Left cardiac atrium (tissue), 4 donors: Measurements from ENCODE around the gene ZFX. TPM values are rescaled to one million over a fixed set of nuclear protein-coding genes. Genes with fewer than 3 reads are reported as not detected.
A peak's percentile ranks its signal among the peaks of the same experiment; 100 is the strongest.

Experiments used
- ATAC-seq, 2 donors: fragments of 200-7000 bp; cut with Tn5 transposase; one replicate each; pipeline ENCODE4 v1.9.1; 2020; ENCODE audit warnings: mild to moderate bottlenecking in 2 of 2, moderate library complexity in 2 of 2
- DNase-seq: peaks from one replicate; pipeline ENCODE4 v3.0.0-alpha.2; 2020
- intact Hi-C, 2 donors: fragments of 100-400 bp; cut with DNase I; formaldehyde crosslinking; loops; one replicate each; pipeline versions ENCODE4 v1.14.1 to v1.15.1; 2022 to 2023
- total RNA-seq, 2 donors: library from RNA; stranded (reverse); fragmentation: NEBNext Ultra II Directional; extraction: Animal tissue kit (Norgen Biotek cat#: 25700); gene quantifications; one replicate each; pipeline ENCODE4 v1.2.1, GENCODE V29; 2021
- donor health status: DM: no; HTN: yes; CAD: no.
- donor health status: DM: no; HTN: yes; CAD: no; lungs with severe emphysema.
- donor health status: DM: yes; HTN: yes; CAD: no.
- donor health status: Dilated cardiomyopathy.

The ZFX gene
- total RNA-seq, 2 donors from 2014 or later, result 29.7 to 57.3 TPM

DNA sequence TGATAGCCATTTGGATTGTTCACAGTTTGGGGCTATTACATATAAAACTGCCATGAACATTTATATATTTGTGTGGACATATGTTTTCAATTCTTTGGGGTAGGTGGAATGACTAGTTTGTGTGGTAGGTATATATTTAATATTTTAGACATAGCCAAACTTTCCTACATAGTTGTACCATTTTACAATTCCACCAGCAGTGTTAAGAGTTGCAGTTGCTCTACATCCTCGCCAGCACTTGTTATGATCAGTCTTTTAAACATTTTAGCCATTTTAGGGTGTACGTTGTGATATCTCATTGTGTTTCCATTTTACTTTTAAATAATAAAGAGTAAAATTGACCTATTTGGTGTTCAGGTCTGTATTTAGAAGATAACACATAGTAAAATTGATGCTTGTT is 76.6 kb downstream of the ZFX start:
- ATAC-seq, result no peak
- intact Hi-C loops, result no loop called here
- no peak for DNase-seq

- DNase-seq, result no peak
- ATAC-seq, result no peak
- intact Hi-C loops, result no loop called here
Measured at GRCh38 chrX:24228596-24228995, 79.1 kb downstream of the ZFX start.

DNA sequence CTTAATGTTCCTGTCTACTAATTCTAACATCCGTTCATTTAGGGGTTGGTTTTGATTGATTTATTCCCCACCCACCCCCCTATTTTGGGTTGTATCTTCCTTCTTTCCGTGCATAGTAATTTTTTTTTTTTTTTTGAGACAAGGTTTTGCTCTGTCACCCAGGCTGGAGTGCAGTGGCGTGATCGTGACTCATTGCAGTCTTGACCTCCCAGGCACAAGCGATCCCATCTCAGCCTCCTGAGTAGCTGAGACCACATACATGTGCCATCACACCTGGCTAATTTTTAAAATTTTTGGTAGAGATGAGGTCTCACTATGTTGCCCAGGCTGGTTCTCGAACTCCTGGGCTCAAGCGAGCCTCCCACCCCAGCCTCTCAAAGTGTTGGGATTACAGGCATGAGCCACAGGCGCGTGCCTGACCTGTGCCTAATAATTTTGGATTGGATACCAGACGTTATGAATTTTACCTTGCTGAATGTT is 79.9 kb downstream of the ZFX start:
- intact Hi-C loops, result no loop called here
- ATAC-seq (no peak), DNase-seq (no peak)

- DNase-seq, result no peak
- intact Hi-C loops, result no loop called here
- ATAC-seq, result peak; percentile 76 to 82
Measured at GRCh38 chrX:24229976-24230375, 80.4 kb downstream of the ZFX start.

DNA sequence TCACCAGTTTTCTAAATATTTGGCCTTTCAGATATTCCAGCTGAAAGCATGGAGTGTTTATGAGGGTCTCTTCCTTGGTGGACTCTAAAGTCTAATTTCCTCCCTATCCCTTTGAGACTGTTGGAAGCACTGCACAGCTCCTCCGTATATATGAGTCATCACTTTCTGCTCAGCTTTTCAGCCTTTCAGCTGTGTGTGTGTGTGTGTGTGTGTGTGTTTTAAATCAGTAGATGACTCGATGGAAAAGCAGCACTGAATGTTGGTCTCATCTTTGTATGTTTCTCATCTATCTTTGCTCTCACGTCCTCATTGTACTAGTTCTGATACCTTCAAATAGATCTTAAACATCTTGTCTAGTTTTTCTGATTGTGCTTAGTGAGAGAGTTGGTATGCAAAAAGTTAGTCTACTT is 81.6 kb downstream of the ZFX start:
- intact Hi-C loops, result no loop called here
- DNase-seq, result no peak
- ATAC-seq, result peak; percentile 30 to 90

DNA sequence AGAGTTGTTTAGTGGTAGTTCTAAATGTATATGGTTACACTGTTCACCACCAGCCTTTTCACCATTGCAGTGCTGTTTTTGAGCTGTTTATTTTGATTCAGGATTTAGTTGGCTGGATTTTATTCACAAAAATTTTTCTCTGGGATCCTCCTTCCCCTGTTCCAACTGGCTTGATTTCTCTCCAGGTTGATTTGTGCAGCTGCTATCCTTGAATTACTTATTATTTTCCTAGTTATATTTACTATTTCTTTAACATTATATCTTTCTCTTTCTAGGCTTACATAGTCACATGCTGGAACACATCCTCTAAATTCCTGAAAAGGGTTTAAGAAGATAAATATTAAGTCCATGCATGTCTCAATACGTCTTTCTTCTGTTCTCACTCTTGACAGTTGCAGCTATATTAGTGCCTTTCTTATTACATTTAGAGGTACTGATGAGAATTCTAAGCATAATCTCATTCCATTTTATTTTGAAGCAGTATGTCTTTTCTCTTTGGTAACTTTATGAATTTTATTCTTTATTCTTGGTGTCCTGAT is 82.2 kb downstream of the ZFX start:
- ATAC-seq (no peak), DNase-seq (no peak)
- intact Hi-C loops, result no loop called here

GRCh38 chrX:24232796-24233195 is 83.3 kb downstream of the ZFX start:
- no peak for ATAC-seq
- DNase-seq, result no peak
- intact Hi-C loops, result no loop called here

DNA sequence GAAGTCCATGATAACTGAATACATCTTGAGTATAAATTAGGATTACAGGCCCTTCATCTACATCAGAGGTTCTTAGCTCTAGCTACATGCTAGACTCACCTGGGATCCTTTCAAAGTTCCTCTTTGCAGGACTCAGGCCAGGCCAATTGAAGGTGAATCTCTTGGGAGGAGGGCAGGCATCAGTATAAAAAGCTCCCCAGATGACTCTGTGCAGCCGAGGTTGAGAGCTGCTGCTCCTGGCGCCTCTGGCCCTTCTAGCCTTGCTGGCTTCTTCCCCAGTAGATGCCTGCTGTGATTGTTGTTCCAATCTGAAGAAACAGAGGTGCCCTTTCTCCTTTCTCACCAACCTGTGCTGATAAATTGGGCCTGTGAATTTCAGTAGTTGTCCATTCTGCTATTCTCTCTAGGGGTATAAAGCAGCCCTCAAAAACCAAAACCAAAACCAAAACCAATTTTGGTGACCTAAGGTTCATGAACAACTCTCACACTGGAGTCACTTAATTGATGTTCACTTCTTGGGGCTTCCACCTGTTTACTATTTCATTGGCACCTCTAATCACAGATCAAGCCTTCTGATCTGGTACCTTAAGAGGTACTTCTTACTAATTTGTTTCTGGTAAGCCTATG is 85.7 kb downstream of the ZFX start:
- ATAC-seq (no peak), DNase-seq (no peak)
- intact Hi-C loops, result no loop called here

DNA sequence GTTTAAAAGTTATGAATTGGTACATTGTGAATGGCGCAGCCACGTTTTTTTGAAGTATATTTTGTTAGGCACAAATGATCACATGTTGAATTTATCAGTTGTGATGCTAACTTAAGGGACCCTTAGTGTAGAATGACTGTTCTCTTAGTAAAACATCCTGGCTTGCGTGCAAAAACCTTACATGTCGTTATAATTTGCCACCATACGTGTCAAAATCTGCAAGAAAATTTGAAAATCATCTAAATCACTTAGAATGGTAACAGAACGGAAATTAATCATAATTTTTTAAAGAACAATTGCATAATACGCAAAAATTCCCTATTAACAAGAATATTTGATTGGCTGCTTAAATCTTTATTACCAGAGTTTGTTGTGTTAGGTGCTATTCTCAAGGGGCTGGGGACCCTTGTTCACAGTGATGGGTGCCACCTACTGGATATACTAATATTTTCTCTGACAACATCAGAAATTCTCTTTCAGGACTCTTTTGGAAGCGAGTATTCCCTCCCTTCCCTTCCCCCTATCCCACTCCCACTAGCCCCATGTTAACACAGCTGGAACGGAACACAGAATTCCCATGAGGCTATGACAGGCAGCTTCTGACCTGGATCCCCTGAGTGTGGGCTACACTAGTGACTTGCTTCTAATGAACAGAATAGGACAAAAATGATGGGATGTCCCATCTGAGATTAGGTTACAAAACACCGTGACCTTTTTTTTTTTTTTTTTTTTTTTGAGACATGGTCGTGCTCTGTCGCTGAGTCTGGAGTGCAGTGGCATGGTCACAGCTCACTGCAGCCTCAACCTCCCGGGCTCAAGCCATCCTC is 92.5 kb downstream of the ZFX start:
- no peak for DNase-seq
- intact Hi-C loops, result loop anchor here (5.0 kb wide), 1 partner anchor 160 kb away; no protein-coding TSS in a partner anchor
- ATAC-seq, result peak; percentile 39 to 53

GRCh38 chrX:24242649-24243175 is 93.2 kb downstream of the ZFX start:
- ATAC-seq, result peak; percentile 74 to 85
- intact Hi-C loops, result loop anchor here (5.0 kb wide), 1 partner anchor 160 kb away; no protein-coding TSS in a partner anchor

DNA sequence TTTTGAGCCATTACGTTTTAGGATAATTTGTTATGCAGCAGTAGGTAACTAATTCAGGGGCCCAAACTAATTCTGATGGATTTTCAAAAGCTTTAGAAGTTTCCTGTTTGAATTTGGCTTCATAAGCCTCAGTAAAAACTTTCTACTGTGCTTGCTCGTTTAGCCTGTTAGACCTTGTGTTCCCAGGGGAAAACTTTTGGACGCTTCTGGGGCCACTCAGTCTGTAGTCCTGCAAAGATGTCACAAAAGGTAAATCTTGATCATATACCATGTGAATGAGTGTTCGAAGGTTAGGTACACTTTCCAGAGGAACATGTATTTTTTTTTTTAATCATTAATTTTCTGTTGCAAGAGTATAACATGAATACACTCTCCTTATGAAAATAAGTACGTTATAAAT is 93.7 kb downstream of the ZFX start:
- ATAC-seq, result no peak
- no peak for DNase-seq
- intact Hi-C loops, result loop anchor here (5.0 kb wide), 1 partner anchor 161 kb away; no protein-coding TSS in a partner anchor

More at GRCh38 chrX:24242649-24243175, 93.2 kb downstream of the ZFX start:
- DNase-seq, result peak; percentile 43

DNA sequence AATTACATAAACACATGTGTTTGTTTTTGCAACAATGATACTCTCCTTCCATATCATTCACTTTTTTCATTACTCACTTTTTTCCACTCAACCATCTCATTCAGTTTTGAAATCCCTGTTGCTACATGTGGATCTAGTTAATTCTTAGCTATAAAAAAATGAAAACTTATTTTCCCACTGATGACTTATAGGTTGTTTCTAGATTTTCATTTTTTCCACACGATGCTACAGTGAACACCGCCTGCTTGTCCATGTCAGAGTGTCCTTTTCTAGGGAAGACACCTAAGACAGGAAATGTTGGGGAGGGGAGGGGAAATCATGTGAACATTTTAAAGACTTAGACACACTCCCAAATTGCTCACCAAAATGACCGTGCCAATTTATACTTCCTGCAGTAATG is 94.2 kb downstream of the ZFX start:
- DNase-seq, result no peak
- intact Hi-C loops, result loop anchor here (5.0 kb wide), 1 partner anchor 161 kb away; no protein-coding TSS in a partner anchor
- ATAC-seq, result no peak

GRCh38 chrX:24245202-24245601 is 95.7 kb downstream of the ZFX start:
- intact Hi-C loops, result no loop called here
- peak; percentile 5 to 79 for ATAC-seq
- no peak for DNase-seq

GRCh38 chrX:24248042-24248441 is 98.5 kb downstream of the ZFX start:
- DNase-seq (no peak), ATAC-seq (no peak)
- intact Hi-C loops, result no loop called here

GRCh38 chrX:24253030-24253429 is 103.5 kb downstream of the ZFX start:
- ATAC-seq (no peak), DNase-seq (no peak)
- intact Hi-C loops, result no loop called here

DNA sequence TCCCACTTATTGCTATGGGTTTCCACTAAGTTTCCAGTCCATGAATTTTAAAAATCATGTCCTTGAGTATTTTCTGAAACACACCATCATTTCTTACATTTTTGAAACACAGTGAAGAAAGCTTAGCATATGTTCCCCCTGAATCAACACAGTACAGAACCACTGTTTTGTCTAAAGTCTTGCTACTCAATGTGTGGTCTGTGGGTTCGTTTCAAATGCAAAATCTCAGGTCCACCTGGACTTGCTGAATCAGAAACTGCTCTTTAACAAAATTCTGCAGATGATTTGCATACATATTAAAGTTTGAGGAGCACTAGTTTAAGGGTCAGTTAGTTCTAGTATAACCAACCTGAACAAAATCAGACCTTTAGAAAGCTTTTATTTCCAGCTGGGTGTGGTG is 103.9 kb downstream of the ZFX start:
- intact Hi-C loops, result no loop called here
- no peak for DNase-seq
- ATAC-seq, result no peak

DNA sequence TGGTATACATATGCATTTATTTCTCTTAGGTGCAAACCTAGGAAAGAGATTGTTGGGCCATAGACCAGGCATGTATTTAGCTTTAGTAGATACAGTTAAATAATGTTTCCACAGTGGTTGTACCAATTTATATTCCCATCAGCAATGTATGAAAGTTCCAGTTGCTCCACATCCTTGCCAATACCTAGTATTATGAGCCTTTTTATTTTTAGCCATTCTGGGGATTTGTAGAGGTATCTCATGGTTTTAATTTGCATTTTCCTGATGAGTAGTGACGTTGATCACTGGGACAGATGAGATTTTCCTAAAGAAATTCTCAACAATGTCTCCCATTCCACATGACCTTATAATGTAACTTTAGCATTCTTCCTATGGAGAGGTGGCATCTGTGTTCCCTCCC is 107.5 kb downstream of the ZFX start:
- no peak for DNase-seq
- no peak for ATAC-seq
- intact Hi-C loops, result no loop called here

DNA sequence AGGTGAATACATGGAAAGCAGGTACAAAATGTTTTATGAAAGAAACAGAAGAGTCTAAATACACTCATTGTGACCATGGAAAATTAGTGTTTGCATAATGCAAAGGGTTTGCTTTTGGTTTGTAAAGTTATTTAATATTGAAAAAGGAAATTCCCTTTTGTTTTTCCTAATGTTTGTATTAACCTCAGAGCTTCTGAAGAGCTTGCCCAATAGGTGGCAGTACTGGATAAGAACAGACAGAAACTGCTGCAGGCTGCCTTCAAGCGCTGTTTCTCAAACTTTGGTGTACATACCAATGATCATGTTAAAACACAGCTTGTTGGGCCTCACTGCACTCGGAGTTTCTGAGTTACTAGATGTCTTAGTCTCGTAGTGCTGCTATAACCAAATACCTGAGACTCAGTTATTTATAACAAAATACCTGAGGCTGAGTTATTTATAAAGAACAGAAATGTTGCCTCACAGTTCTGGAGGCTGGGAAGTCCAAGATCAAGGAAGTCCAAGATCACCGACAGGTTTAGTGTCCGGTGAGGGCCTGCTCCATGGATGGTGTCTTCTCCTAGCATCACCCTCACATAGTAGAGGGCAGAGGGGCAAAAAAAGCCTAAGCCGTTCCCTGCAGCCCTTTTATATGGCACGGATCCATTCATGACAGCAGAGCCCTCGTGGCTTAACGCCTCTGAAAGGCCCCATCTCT is 110.2 kb downstream of the ZFX start:
- ATAC-seq (peak; percentile 61 to 67), DNase-seq (no peak)
- intact Hi-C loops, result no loop called here

DNA sequence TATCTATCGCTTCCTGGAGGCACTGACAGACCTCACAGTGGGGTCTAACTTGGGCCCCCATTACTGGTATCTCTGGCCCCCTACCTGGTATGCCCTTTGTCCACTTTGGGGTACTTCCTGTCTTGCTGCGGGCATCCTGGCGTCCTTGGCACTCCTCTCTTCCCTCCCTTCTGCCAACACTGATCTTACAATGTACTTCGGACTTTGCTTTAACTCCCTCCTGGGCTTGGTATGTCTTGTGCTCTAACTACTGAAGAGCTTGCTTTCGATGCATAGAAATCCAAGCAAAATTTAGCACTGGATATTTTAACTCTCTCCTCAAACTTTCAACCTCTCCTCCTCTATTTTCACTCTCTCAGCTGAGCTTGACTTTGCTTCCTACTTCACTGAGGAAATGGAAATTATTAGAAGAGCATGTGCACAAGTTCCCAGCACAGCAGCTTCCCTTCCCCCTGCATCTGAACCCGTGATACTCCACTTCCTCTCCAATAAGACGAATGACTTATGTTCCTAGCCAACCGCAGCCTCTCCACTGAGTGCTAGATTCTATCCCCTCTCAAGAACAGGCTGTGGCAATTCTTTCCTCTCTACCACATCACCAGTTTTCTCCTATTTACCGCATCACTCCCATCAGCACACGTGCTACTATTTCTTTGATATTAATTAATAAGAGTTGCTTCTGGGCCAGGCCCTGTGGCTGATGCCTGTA is 111.5 kb downstream of the ZFX start:
- DNase-seq (peak; percentile 31), ATAC-seq (peak; percentile 53 to 60)
- intact Hi-C loops, result no loop called here
